GM20000 (cell line): Measurements from ENCODE around the gene CASQ1.

ENCODE experiments used
- DNase-seq: peaks from one replicate; pipeline ENCODE4 v3.0.0; 2012; ENCODE audit warnings: low spot score
- TF ChIP-seq, protein P1 (sequence below): IDR thresholded peaks from 2 replicates; pipeline ENCODE4 v1.5.1; 2012; ENCODE audit warnings: mild to moderate bottlenecking, control low read depth; ENCODE audit errors: extremely low read depth, missing control alignments

The CASQ1 gene

DNA sequence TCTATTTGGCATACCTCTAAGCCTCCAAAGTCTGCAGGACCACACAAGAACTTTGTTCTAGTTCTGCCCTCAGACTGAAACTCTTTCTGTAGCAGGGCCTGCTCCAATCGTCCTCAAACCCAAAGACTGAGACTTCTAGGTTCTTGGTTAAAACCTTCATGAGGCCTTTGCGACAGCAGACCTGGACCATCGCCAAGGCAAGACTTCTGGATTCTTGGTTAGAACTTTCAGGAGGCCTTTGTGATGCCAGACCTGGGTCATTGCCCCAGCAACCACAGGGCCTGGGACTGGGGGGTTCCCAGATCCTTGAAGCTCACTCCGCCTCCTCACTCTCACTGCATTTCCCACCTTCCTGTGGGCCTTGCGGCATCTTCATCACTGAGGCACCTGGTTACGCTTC, 39.1 kb upstream of the CASQ1 start, which contains the start of gene ATP1A4:
TSS of gene ATP1A4 (plus strand) at position 301 of the 400 bp plus-strand sequence. CDS start 438 bp downstream, outside the sequence.
- no peak for DNase-seq
- TF ChIP-seq, protein P1, sequence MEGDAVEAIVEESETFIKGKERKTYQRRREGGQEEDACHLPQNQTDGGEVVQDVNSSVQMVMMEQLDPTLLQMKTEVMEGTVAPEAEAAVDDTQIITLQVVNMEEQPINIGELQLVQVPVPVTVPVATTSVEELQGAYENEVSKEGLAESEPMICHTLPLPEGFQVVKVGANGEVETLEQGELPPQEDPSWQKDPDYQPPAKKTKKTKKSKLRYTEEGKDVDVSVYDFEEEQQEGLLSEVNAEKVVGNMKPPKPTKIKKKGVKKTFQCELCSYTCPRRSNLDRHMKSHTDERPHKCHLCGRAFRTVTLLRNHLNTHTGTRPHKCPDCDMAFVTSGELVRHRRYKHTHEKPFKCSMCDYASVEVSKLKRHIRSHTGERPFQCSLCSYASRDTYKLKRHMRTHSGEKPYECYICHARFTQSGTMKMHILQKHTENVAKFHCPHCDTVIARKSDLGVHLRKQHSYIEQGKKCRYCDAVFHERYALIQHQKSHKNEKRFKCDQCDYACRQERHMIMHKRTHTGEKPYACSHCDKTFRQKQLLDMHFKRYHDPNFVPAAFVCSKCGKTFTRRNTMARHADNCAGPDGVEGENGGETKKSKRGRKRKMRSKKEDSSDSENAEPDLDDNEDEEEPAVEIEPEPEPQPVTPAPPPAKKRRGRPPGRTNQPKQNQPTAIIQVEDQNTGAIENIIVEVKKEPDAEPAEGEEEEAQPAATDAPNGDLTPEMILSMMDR = no peak

DNA sequence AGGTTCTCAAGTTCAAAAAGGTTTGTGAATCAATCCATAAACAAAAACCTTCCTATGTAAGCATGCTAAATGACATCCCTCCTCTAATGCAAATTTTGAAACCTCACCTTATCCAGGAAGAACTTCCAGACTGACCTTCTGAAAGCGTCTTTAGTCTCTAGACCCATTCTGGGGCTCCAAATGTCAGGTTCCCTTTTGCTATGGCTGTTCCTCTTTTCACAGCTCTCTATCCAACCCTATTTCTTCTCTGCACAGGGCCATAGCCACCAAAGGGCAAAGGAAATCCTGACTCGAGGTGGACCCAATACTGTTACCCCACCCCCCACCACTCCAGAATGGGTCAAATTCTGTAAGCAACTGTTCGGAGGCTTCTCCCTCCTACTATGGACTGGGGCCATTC, 35.6 kb upstream of the CASQ1 start:
- TF ChIP-seq, protein P1 = no peak
- no peak for DNase-seq

DNA sequence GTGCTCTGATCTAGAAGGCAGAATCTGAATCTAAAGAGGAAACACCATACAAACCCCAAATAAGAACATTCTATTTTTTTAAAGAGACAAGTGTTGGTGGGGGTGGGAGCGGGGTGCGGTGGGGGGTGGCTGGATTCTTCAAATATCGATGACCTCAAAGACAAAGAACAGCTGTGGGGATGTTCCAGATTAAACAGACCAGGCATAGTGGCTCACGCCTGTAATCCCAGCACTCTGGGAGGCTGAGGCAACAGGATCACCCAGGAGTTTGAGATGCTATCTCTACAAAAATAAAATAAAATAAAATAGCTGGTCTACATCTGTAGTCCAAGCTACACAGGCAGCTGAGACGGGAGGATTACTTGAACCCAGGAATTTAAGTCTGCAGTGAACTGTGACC, 34.0 kb upstream of the CASQ1 start:
- TF ChIP-seq, protein P1 = no peak

DNA sequence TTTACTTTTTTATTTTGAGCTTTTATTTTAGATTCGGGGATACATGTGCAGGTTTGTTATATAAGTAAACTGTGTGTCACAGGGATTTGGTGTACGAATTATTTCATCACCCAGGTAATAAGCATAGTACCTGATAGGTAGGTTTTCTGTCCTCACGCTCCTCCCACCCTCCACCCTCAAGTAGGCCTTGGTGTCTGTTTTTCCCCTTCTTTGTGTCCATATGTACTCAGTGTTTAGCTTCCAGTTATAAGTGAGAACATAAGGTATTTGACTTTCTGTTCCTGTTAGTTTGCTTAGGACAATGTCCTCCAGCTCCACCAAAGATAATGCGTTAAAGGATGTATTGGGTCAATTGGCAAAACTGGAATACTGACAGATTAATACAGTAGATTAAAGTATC, 33.2 kb upstream of the CASQ1 start:
- DNase-seq = no peak
- TF ChIP-seq, protein P1 = no peak

More for the DNA sequence above, 34.0 kb upstream of the CASQ1 start:
- no peak for DNase-seq

DNA sequence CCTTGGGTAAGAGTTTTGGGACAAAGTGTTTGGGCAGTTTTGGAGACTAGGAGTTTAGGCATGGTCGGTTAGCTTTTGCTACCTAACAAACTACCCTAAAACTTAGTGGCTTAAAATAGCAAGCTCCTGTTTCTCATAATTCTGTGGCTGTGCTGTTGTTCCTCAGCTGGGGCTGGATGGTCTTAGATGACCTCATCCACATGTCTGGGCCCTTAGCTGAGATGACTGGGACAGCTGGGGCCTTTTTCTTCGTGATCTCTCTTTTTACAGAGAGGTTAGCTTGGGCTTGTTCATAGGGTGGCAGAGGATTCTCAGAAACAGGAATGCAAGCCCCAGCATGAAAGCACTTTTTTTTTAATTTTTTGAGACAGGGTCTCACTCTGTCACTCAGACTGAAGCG, 32.3 kb upstream of the CASQ1 start:
- DNase-seq = no peak
- TF ChIP-seq, protein P1 = no peak

DNA sequence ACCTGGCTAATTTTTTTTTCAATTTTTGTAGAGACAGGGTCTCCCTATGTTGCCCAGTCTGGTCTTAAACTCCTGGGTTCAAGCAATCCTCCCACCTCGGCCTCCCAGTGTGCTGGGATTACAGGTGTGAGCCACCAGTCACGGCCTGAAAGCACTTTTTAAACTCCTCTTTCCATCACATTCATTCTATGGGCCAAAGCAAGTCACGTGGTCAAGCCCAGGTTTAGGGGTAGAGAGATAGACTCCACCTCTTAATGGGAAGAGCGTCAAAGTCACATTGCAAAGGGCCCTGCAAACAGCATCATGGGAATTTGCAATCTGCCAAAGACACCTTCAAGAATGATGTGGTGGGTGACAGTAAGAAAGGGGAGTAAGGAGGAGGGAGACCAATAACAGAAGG, 31.8 kb upstream of the CASQ1 start:
- TF ChIP-seq, protein P1 = no peak
- no peak for DNase-seq

DNA sequence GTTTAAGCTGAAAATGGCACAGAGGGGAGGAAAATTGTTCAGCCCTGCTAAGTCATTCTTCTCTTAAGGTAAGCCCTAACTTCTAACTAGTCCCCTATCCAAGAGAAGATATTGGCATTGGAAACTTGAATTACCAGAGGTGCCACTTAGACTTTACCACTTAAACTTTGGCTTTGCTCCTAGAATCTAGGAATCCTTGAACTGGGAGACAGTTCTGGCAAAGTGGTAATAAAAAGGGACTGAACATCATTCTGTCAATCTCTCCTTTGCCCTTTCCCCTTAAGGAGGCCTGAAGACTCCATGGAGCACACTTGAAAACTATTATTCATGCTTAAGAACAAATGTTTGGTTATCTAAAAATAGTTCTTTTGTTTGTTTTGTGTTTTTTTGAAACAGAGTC, 30.5 kb upstream of the CASQ1 start:
- no peak for DNase-seq
- TF ChIP-seq, protein P1 = no peak
